Keratinocyte (primary cell): ENCODE results near the gene SOWAHC.

ENCODE experiments used
- CTCF ChIP-seq, 3 experiments: IDR thresholded peaks in 1 of 3; conservative IDR thresholded peaks in 1 of 3; optimal IDR thresholded peaks in 1 of 3; 2 replicates in 2 of 3; 3 replicates in 1 of 3; pipeline versions ENCODE3 to v1.5.1; 2011; ENCODE audit warnings: low read length in 3 of 3, mild to moderate bottlenecking in 3 of 3, moderate library complexity in 2 of 3, control low read depth in 1 of 3, inconsistent platforms in 1 of 3; ENCODE audit not compliant: insufficient read depth in 2 of 3; ENCODE audit errors: extremely low read depth in 1 of 3
- EZH2 ChIP-seq: IDR thresholded peaks from one replicate; pipeline ENCODE4 v1.6.1; 2012; ENCODE audit warnings: inconsistent platforms, mild to moderate bottlenecking, low read length, moderate library complexity

GRCh38 chr2:109623297-109623696 is 9.1 kb downstream of the SOWAHC start:
- no peak for TF ChIP-seq EZH2
- no peak for TF ChIP-seq CTCF (optimal IDR thresholded peaks at IDR 0.05 in 1 of 3, IDR thresholded peaks at IDR 0.05 in 1 of 3, conservative IDR thresholded peaks at IDR 0.05 in 1 of 3; ENCODE audit: extremely low read depth in 1 of 3, insufficient read depth in 2 of 3, low read length in 3 of 3)
